GM21515 (cell line): ENCODE measurements around the gene HELQ.

Source experiments
- ATAC-seq: cut with Tn5 transposase; IDR thresholded peaks from one replicate; pipeline ENCODE4 v1.9.1; 2021; ENCODE audit not compliant: unreplicated experiment

Gene HELQ

DNA sequence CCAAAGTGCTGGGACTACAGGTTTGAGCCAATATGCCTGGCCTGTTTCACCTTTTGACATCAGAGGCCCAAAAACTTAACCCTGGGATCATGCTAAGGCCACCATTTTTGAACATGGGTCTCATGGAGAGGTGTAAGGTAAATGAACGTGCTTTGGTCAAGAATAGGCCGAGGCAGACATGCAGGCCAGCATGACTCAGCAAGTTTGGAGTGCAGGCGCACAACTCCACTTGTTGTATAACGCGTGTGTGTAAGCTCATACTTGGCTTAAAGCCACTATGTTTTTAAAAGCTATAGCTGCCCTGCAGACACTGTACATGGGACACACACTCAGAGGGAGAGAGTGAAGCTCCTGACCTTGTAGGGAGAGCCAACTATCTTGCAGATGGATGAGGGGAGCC, 77.2 kb downstream of the HELQ start:
- ATAC-seq = no peak

DNA sequence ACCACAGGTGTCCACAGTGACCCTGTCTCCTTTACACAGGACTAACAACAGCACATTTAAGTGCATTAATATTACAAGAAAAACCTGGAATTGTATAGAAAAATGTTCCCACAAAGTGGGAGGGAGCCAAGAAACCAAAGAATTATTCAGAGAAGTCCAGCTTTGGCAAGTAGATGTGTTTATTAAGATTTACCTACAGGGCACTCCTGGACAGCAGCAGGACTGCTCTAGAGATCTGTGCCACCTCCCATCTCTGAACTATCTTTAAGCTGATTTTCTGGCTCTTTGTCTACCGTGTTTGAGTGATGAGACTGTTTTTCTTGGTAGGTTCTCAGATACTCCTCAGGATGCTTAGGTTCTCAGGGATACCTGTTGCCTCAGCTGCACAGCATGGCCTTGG, 82.7 kb downstream of the HELQ start:
- no peak for ATAC-seq

DNA sequence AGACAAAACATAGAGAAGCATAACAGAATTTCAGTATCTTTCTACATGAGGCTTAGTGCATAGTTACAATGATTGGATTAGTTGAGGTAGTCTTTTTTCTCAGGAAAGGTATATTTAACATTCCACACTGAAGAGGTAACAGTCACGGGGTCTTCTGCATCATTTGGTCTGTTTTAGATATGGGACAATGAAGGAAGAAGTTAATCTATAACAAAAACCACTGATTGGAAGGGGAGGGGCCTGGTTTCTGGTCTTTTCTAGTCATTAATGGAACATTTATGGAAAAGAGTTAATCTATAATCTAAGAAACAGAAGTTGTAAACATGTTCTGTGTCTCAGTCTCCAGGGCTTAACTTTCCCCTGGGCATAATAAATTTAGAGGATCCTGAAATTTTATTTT, 83.7 kb downstream of the HELQ start:
- no peak for ATAC-seq

DNA sequence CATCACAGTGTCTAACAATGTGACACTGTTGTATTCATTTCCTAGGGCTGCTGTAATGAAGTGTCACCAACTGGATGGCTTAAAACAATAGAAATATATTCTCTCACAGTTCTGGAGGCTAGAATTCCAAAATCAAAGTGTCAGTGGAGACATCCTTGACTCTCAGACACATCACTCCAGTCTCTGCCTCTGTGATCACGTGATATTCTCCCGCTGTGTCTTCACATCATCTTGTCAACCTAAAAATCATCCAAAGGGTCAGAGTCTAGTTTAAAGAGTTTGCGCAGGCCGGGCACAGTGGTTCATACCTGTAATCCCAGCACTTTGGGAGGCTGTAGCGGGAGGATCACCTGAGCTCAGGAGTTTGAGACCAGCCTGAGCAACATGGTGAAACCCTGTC, 84.4 kb downstream of the HELQ start:
- ATAC-seq = no peak

DNA sequence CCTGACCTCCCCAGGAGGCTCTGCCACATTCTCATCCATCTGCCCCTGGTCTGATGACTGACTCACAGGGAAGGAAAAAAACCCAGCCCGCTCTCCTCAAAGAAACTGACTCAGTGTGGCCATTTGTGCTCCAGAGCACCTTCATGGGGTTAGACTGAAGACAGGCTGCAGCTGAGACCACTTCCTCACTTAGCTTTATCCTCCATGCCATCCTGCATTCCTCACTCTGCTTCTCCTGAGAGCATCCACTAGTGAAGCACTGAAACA, 85.0 kb downstream of the HELQ start:
- no peak for ATAC-seq

DNA sequence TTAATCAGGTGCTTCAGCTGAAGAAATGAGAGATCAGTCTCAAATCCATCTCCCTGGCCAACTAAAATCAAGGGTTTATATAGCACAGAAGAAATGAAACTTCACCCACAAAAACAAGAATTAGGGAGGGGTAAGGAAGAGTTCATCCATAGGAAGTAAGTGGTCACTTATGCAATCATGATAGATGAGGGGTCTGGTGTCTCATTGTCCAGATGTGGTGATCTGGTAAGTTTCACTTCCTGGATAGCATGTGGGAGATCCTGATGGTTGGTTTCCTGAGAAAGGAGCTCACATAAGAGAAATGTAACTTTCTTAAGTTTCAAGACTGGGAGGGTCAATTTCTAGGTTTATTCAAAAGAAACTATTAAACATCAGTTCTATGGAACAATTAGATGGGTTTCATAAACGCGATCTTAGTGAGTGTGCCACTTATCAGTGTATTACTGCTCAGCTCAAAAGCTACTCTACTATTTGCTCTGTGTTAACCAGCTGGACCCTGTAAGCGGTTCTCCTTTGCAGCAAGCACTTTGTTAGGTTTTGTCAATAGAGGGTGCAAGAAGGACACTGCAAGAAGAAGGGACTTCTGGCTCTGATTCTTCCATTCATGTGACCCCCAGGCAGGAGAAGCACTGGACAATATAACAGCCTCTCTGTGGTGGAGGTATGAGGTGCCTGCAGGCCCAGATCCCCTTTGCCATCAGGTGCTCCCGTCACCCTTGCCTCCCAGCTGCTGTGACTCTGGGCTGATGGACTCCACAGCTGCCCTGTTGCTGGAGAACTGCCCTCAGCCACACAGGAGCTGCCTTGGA, 85.6 kb downstream of the HELQ start:
- ATAC-seq = no peak

DNA sequence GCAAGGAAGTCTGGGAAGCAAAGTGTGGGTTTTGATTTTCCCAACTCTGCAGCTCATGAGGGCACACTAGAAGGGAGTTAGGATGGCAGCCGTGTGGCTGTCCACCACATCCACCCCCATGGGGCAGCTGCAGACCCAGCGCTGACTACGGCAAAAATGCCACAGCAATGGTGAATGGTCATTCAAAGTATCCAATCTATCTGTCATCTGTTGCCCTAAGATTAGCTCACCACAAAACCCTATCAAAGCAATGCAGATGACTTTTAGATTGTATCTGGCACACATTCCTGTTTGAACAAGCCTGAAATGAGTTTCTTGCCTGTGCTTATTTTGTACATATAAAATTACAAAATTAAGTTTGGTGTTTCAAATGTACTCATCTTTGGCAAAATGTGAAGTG, 91.3 kb downstream of the HELQ start:
- no peak for ATAC-seq

DNA sequence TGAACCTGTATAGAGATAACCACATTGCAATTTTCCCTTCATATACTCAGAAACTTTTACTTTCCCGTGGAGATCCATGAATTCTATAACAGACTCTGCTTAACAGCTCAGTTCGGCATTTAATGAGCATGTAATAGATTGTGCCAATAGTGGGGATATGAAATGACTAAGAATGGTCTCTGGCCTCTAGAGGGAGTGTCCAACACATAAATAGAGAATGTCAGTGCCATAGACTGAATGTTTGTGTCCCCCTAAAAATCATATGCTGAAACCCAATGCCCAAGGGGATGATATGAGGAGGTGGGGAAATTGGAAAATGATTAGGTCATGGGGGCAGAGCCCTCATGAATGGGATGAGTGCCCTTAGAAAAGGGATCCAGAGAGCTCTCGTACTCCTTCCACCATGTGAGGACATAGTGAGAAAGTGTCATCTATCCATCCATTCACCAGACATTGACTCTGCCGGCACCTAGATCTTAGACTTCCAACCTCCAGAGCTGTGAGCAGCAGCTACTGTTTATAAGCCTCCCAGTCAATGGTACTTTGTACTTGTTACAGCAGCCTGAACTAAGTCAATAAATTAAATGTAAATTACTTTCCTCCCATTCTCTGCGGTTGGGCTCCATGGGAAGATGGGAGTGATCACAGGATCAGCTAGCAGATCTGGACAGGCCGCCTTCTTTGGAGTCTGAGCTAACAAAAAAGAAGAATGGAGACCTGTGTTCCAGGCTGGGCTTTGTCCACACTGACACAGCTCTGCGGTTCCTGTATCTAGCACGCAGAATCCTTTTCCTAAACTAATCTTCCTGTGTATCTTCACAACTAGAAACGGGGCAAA, 92.9 kb downstream of the HELQ start:
- ATAC-seq = no peak

DNA sequence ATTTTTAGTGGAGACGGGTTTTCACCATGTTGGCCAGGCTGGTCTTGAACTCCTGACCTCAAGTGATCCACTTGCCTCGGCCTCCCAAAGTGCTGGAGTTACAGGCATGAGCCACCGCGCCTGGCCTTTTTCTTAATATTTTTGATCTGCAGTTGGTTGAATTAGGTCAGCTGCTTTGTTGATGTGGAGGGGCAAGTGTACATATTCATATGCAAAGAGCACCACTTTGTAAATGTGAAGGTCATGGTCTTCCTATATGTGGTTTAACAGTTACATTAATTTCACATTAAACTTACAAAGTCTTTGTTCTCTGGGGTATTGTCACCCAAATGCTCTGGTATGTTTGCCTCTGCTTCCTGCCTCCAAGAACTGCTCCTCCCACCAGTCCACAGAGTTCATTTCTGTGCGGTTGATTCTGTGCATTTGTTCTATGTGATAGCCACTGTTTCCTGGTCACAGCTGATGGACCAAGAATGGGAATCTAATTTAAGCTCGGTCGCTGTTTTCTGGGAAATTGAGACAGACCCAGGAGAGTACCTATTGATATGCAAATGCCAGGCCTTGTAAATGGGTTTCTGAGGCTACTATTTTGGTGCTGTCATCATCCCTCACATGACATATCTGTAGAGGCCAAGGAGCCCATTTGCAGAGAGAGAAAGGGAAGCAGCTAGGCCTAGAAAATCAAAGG, 94.1 kb downstream of the HELQ start:
- no peak for ATAC-seq

DNA sequence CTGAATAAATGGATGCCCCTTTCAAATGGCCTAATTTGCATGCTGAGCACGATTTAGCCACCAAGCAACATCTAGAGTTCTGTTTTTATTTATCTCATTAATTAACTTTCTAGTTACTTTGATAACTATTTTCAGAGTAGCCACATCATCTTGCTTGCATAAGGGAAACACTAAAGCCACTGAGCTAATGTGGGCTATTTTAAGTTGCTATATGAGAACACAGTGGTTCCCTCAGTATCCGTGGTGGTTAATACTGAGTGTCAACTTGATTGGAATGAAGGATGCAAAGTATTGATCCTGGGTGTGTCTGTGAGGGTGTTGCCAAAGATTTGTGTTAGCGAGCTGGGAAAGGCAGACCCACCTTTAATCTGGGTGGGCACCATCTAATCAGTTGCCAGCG, 95.6 kb downstream of the HELQ start:
- ATAC-seq = no peak

DNA sequence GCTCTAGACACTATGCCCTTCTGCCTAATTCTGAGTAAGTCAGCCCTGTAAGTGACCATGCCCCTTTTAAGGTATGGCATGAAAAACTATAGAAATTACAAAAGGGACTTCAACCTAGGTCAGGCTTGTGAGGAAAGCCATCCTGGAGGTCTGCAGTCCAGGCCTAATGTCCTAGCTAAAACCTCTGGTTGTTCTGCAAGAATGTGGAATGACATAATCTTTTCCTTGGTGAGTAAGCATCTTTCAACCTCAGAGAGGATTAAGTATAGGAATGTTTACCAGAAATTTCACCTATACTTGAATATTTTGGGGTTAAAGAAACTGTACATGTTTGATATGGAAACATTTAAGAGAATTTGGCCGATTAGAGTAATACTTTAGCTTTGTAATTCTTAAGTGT, 97.2 kb downstream of the HELQ start:
- no peak for ATAC-seq
